ENCODE data around the gene ACTL6A. TPM values are rescaled to one million over a fixed set of nuclear protein-coding genes. Genes with fewer than 3 reads are reported as not detected.
"Not testable (repeated sequence)": the region's sequence is repeated elsewhere in the genome, so short reads cannot be mapped to it uniquely, and the experiment has no call there.

The ACTL6A gene
- 10 to 100 TPM; 56.9 to 62.4 TPM for total RNA-seq
- polyA plus RNA-seq, result 10 to 100 TPM; 52.9 to 63.0 TPM

DNA sequence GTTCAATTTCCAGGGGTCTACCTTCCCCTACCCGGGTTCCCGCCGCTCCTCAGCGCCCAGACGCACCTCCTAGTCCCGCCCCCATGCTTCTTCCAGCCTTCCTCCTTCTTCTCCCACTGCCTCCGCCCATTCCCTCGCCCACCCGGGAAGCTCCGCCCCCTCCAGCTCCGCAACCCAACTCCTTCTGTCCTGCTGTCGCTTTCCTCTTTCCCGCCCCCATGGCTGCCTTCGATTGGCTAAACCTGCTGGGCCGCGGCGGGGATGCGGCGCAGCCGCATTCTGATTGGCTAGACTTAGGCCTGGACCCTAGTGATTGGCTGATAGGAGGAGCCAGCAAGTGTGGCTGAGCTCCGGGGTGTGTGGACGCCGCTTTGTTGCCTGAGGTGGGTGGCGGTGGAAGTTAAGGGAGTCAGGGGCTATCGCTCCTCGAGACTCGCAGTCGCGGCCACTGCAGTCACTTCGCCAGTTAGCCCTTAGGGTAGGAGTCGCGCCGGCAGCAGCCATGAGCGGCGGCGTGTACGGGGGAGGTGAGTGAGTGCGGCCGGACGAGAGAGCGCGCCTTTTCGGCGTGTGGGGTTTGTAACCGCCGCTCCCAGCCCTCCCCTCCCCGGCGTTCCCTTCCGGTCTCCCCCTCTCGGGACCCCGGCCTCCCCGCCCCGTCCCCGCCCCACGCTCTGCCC is at the start of gene ACTL6A:
Gene ACTL6A (plus strand): TSS at position 336 of the 680 bp plus-strand sequence. CDS start 167 bp downstream, at position 503.
- Mint-ChIP-seq H3K9me3 (no peaks in the 10 kb centered on the region), H3K36me3 (peaks cover 0 to 7% of the 10 kb centered on the region in 2 donors), H3K4me1 (peaks cover 22 to 37% (median 28%) of the 10 kb centered on the region in 4 donors), H3K27ac (peak within 1 kb of the TSS; percentile 81 to 98 (median 97)), H3K4me3 (peak within 1 kb of the TSS; percentile 96 to 100 (median 99)), H3K27me3 (peaks cover 0 to 4% of the 10 kb centered on the region in 2 donors)
- no peaks in the 10 kb centered on the region for H3K27me3 ChIP-seq (ENCODE audit: insufficient read depth, low read length)
- ChIA-PET CTCF (ENCODE audit: partially characterized antibody) (interaction anchor here (0.6 to 2.0 kb wide), 7 partner anchors 18 to 1254 kb away, joined by 3 to 6 read pairs (median 4); partner anchors contain the start of gene USP13), POLR2A (ENCODE audit: partially characterized antibody) (interaction anchor here (0.6 to 1.9 kb wide), 11 partner anchors 20 to 1039 kb away, joined by 3 to 12 read pairs (median 5); partner anchors contain the start of genes MRPL47, NDUFB5, PIK3CA and TTC14)
- H3K4me3 ChIP-seq (ENCODE audit: low read length in 2 of 2), result peak within 1 kb of the TSS; percentile 67 to 76
- DNase-seq, result peak; percentile 96 to 98 (median 96)
- peak within 1 kb of the TSS; percentile 58 for H3K27ac ChIP-seq (ENCODE audit: low read depth, low read length)
- no peaks in the 10 kb centered on the region for H3K36me3 ChIP-seq (ENCODE audit: insufficient read depth, low read length)
- no peaks in the 10 kb centered on the region for H3K9me3 ChIP-seq (ENCODE audit: control insufficient read depth in 1 of 2, low read length in 2 of 2)
- intact Hi-C loops (cut with micrococcal nuclease), result loop anchor here (1.0 to 2.0 kb wide), 5 partner anchors 42 to 547 kb away; partner anchors contain the start of genes MRPL47, NDUFB5 and ZMAT3
- peaks cover 29% of the 10 kb centered on the region for H3K4me1 ChIP-seq (ENCODE audit: insufficient read depth, low read length)

GRCh38 chr3:179513862-179514261 is 48.9 kb upstream of the ACTL6A start:
- peaks cover 0 to 11% of the 10 kb centered on the region in 2 donors for H3K36me3 Mint-ChIP-seq
- no peak overlapping the region for H3K4me3 Mint-ChIP-seq
- peaks cover 4 to 9% of the 10 kb centered on the region in 2 donors for H3K27me3 Mint-ChIP-seq
- ChIA-PET POLR2A (ENCODE audit: partially characterized antibody) (no interaction called here), CTCF (ENCODE audit: partially characterized antibody) (no interaction called here)
- Histone ChIP-seq H3K27me3 (ENCODE audit: insufficient read depth, low read length) (no peaks in the 10 kb centered on the region), H3K36me3 (ENCODE audit: insufficient read depth, low read length) (no peaks in the 10 kb centered on the region), H3K4me1 (ENCODE audit: insufficient read depth, low read length) (no peaks in the 10 kb centered on the region), H3K4me3 (ENCODE audit: low read length in 2 of 2) (no peak overlapping the region), H3K27ac (ENCODE audit: low read depth, low read length) (no peak overlapping the region), H3K9me3 (ENCODE audit: control insufficient read depth in 1 of 2, low read length in 2 of 2) (no peaks in the 10 kb centered on the region)
- intact Hi-C loops (cut with micrococcal nuclease), result no loop called here
- no peak overlapping the region for H3K27ac Mint-ChIP-seq
- H3K4me1 Mint-ChIP-seq, result no peaks in the 10 kb centered on the region
- DNase-seq, result no peak
- peaks cover 3 to 31% (median 20%) of the 10 kb centered on the region in 8 donors for H3K9me3 Mint-ChIP-seq

- H3K27ac ChIP-seq (ENCODE audit: low read depth, low read length); H3K36me3 ChIP-seq (ENCODE audit: insufficient read depth, low read length); H3K27ac Mint-ChIP-seq; H3K4me3 Mint-ChIP-seq; H3K27me3 Mint-ChIP-seq; CTCF ChIA-PET (ENCODE audit: partially characterized antibody); H3K4me1 Mint-ChIP-seq; H3K4me3 ChIP-seq (ENCODE audit: low read length in 2 of 2); DNase-seq; H3K9me3 ChIP-seq (ENCODE audit: control insufficient read depth in 1 of 2, low read length in 2 of 2); H3K27me3 ChIP-seq (ENCODE audit: insufficient read depth, low read length); H3K4me1 ChIP-seq (ENCODE audit: insufficient read depth, low read length); POLR2A ChIA-PET (ENCODE audit: partially characterized antibody); intact Hi-C loops (cut with micrococcal nuclease): not testable (repeated sequence)
- Mint-ChIP-seq H3K9me3 (peaks cover 3 to 31% (median 20%) of the 10 kb centered on the region in 8 donors), H3K36me3 (peaks cover 0 to 11% of the 10 kb centered on the region in 2 donors)
Observed at GRCh38 chr3:179516461-179517251, 46.1 kb upstream of the ACTL6A start.

DNA sequence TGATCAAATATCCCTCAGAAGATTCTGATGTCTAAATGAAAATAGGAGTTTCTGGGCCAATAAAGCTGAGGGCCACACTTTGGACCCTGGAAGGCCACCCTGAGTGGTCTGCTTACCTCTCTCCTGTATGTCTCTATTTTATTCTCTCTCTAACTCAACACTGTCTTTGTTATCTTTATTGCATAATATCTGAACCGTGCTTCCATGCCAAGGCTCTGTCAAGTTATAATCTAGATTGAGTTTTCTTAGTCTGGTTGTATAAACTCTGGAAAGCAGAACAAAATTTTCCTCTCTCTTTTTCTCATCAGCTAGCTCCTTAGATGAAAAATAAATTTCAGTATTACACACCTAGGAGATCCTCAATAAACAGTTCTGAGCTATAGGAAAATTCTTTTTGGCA is 36.2 kb upstream of the ACTL6A start:
- Histone ChIP-seq H3K27me3 (ENCODE audit: insufficient read depth, low read length) (no peaks in the 10 kb centered on the region), H3K4me1 (ENCODE audit: insufficient read depth, low read length) (no peaks in the 10 kb centered on the region), H3K4me3 (ENCODE audit: low read length in 2 of 2) (no peak overlapping the region), H3K9me3 (ENCODE audit: control insufficient read depth in 1 of 2, low read length in 2 of 2) (no peaks in the 10 kb centered on the region), H3K27ac (ENCODE audit: low read depth, low read length) (no peak overlapping the region), H3K36me3 (ENCODE audit: insufficient read depth, low read length) (no peaks in the 10 kb centered on the region)
- ChIA-PET POLR2A (ENCODE audit: partially characterized antibody) (no interaction called here), CTCF (ENCODE audit: partially characterized antibody) (no interaction called here)
- peaks cover 3 to 5% of the 10 kb centered on the region in 2 donors for H3K27me3 Mint-ChIP-seq
- no peak overlapping the region for H3K27ac Mint-ChIP-seq
- H3K4me1 Mint-ChIP-seq, result no peaks in the 10 kb centered on the region
- H3K9me3 Mint-ChIP-seq, result no peaks in the 10 kb centered on the region
- no peaks in the 10 kb centered on the region for H3K36me3 Mint-ChIP-seq
- DNase-seq, result no peak
- intact Hi-C loops (cut with micrococcal nuclease), result no loop called here
- H3K4me3 Mint-ChIP-seq, result no peak overlapping the region

GRCh38 chr3:179526989-179527391 is 35.7 kb upstream of the ACTL6A start:
- Histone ChIP-seq H3K27me3 (ENCODE audit: insufficient read depth, low read length) (no peaks in the 10 kb centered on the region), H3K4me1 (ENCODE audit: insufficient read depth, low read length) (no peaks in the 10 kb centered on the region), H3K27ac (ENCODE audit: low read depth, low read length) (no peak overlapping the region), H3K4me3 (ENCODE audit: low read length in 2 of 2) (no peak overlapping the region), H3K36me3 (ENCODE audit: insufficient read depth, low read length) (no peaks in the 10 kb centered on the region), H3K9me3 (ENCODE audit: control insufficient read depth in 1 of 2, low read length in 2 of 2) (no peaks in the 10 kb centered on the region)
- Mint-ChIP-seq H3K27ac (no peak overlapping the region), H3K27me3 (peaks cover 3 to 5% of the 10 kb centered on the region in 2 donors), H3K9me3 (no peaks in the 10 kb centered on the region), H3K4me1 (no peaks in the 10 kb centered on the region), H3K36me3 (no peaks in the 10 kb centered on the region), H3K4me3 (no peak overlapping the region)
- intact Hi-C loops (cut with micrococcal nuclease), result no loop called here
- POLR2A ChIA-PET (ENCODE audit: partially characterized antibody), result no interaction called here
- CTCF ChIA-PET (ENCODE audit: partially characterized antibody), result no interaction called here
- no peak for DNase-seq

GRCh38 chr3:179528772-179529171 is 34.0 kb upstream of the ACTL6A start:
- H3K4me1 ChIP-seq (ENCODE audit: insufficient read depth, low read length), result no peaks in the 10 kb centered on the region
- no peak overlapping the region for H3K27ac Mint-ChIP-seq
- CTCF ChIA-PET (ENCODE audit: partially characterized antibody), result no interaction called here
- no peak for DNase-seq
- no peak overlapping the region for H3K4me3 ChIP-seq (ENCODE audit: low read length in 2 of 2)
- H3K27me3 ChIP-seq (ENCODE audit: insufficient read depth, low read length), result no peaks in the 10 kb centered on the region
- no peaks in the 10 kb centered on the region for H3K4me1 Mint-ChIP-seq
- H3K4me3 Mint-ChIP-seq, result no peak overlapping the region
- POLR2A ChIA-PET (ENCODE audit: partially characterized antibody), result no interaction called here
- no peaks in the 10 kb centered on the region for H3K9me3 ChIP-seq (ENCODE audit: control insufficient read depth in 1 of 2, low read length in 2 of 2)
- no peaks in the 10 kb centered on the region for H3K9me3 Mint-ChIP-seq
- no peak overlapping the region for H3K27ac ChIP-seq (ENCODE audit: low read depth, low read length)
- intact Hi-C loops (cut with micrococcal nuclease), result no loop called here
- H3K36me3 ChIP-seq (ENCODE audit: insufficient read depth, low read length), result no peaks in the 10 kb centered on the region
- no peaks in the 10 kb centered on the region for H3K36me3 Mint-ChIP-seq
- peaks cover 3 to 6% of the 10 kb centered on the region in 2 donors for H3K27me3 Mint-ChIP-seq

DNA sequence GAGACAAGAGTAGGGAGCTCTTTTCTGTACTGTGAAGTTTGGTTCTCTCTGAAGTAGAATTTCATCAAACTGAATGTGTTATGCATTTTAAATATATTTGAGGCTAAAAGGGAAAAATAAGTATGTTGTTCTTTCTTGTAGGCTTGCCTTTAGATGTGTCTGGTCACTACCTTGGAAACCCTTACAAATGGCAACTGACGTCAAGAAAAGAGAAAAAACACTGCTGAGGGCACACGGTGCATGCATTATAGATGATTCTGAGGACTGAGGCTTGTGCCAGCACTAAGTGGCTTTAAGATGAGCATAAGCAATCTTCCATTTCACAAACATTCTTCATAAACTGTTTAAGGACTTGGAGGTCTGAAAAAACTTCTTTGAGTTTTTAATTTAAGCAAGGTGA is 31.1 kb upstream of the ACTL6A start:
- intact Hi-C loops (cut with micrococcal nuclease), result no loop called here
- Mint-ChIP-seq H3K27me3 (peaks cover 1 to 10% of the 10 kb centered on the region in 2 donors), H3K4me3 (no peak overlapping the region), H3K36me3 (no peaks in the 10 kb centered on the region), H3K4me1 (no peaks in the 10 kb centered on the region), H3K9me3 (no peaks in the 10 kb centered on the region), H3K27ac (no peak overlapping the region)
- ChIA-PET POLR2A (ENCODE audit: partially characterized antibody) (no interaction called here), CTCF (ENCODE audit: partially characterized antibody) (no interaction called here)
- Histone ChIP-seq H3K27me3 (ENCODE audit: insufficient read depth, low read length) (no peaks in the 10 kb centered on the region), H3K4me3 (ENCODE audit: low read length in 2 of 2) (no peak overlapping the region), H3K36me3 (ENCODE audit: insufficient read depth, low read length) (no peaks in the 10 kb centered on the region), H3K27ac (ENCODE audit: low read depth, low read length) (no peak overlapping the region), H3K9me3 (ENCODE audit: control insufficient read depth in 1 of 2, low read length in 2 of 2) (no peaks in the 10 kb centered on the region), H3K4me1 (ENCODE audit: insufficient read depth, low read length) (no peaks in the 10 kb centered on the region)
- DNase-seq, result no peak

Data from CD4-positive, alpha-beta memory T cell (primary cell).